Stimulated activated naive CD8-positive, alpha-beta T cell treated with anti-CD3 and anti-CD28 coated beads, Interleukin-15, Interleukin-2, amounts not matched to agents 100 U/mL and 50 U/mL, for 24 hours (primary cell): Measurements from ENCODE around the gene LYRM4.

ENCODE experiments used
- ATAC-seq: fragments of 150-1000 bp; cut with Tn5 transposase; one replicate; pipeline ENCODE4 v1.10.0; 2021
- DNase-seq: peaks from one replicate; pipeline ENCODE4 v3.0.0; 2021

The LYRM4 gene

DNA sequence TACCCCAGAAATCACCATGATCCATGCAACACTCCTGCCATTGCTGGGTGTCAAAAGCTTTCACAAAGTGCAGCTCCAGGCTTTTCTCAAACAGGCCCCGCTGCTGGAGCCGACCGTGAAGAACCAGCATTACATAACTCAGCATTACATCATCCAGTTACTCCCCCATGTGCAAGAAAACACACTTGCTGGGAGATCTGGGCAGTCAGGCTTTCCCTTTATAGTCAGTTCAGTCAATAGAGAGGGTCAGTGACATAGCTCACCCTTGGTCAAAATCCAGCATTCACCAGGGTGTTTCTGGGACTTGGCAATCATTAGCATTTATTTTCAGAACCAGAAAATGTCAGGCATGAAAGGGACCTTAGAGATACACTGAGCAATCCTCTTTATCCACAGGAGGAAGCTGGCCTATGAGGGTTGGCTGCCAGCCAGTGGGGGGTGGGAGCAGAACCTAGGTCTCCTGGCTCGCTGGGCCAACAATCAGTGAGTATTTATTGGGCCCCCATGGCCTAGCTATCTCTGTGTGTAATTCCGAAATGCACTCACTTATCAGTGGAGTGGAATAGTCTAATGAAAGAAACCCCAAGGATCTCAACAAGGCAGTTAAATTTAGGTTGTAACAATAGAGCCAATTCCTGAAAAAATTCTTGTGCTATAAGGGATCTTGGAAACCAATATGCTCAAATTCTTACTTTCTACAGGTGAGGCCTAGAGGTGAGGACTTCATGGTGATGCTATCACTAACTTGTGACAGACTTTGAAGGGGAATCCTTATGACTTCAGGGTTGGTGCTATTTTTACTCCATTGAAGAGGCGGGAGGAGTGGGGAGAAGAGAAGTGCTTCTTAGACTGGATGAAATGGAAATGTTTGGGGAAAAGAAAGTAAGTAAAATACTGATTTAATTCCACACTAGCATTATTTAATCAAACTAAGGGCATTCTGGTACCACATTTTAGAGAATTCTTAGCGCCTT, 54.6 kb downstream of the LYRM4 start:
- ATAC-seq (no peak), DNase-seq (no peak)

DNA sequence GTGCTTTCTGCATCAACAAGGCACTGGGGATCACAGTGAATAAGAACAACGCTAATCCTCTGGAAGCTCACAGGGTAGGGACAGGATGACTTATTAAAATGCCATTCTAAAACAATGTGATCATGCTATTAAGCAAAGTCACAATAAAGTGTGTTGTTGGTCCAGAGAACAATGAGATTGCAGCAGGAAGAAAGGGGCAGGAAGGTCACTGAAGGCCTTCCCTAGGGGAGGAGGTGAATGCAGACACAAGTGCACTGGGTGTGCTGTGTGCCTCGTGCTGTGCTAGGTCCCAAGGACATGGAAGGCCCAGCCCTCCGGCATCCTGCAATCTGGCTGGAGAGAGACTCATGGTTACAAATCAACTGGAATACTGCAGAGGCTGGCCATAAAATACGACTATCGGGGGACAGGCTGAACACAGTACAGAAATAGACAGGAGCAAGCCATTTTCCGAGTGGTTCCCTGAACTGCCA, 55.7 kb downstream of the LYRM4 start:
- ATAC-seq (no peak), DNase-seq (no peak)

DNA sequence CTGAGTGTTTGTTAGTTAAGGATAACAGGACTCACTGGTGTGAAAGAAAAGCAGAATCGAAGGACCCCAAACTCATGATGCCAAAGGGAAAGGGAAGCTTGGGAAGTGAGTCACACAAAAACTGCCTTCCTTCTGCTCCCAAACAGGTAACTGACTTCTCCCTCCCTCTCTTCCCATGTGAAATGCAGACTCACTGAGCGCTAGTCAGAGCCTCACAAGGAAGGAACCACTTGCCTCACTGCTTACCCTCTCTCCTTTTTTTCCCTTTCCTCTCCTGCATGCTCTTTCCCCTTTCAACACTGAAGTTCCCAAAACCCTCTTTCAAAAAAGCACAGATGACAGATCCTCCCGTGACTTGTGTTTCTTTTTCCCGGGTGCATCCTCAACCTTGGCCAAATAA, 56.4 kb downstream of the LYRM4 start:
- no peak for DNase-seq
- no peak for ATAC-seq

DNA sequence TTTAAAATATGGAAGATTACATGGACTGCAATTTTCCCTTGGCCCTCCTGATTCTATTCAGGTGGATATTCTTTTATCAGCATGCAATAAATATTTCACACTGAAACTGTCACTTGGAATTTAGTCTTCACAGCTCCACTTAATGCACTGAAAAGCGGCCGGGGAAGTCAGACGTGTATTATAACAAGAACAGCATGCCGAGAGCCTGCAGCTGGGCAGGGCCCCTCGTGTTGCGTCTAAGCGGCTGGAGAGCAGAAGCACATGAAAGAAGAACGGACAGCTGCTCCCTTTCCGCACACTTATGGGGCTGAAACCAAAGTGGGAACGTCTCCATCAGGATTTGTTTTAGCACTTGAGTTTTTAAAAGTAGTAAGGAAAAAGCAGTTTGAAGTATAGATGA, 57.2 kb downstream of the LYRM4 start:
- ATAC-seq = no peak
- DNase-seq = no peak

DNA sequence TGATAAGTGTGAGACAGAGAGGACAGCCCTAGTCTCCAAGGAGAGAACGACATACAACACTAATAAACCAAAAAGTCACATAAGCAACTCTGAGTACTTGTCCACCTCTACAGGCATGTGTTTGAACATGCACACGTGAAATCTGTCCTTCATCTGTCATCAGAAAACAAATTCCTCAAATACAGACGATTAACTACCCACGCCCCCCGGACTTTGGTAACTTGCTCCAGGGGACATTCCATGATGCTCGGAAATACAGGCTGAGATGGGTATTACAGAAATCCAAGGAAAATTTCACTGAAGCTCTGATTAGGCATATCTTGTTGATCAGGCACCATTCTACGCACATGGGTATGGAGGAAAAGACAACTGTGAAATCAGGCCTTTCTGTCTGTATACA, 57.8 kb downstream of the LYRM4 start:
- ATAC-seq = no peak

DNA sequence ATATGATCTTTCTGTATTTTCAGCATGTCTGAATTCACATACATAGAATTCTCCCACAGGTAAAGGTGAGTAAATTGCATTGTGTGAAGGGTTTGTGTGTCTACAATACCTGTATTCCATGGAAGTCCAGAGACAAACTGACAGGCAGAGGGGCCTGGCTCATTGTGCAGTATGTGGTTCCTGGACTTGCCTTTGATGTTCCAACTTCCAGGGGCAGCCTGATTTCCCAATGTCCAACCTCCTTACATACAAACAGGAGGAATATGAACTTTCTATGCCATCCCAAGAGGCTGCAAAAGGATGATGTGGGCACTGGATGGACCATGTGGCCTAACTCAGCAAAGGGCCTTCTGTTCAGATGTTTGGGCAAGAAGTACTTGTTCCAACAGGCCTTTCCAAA, 58.5 kb downstream of the LYRM4 start:
- ATAC-seq (no peak), DNase-seq (no peak)

More for the DNA sequence above, 57.8 kb downstream of the LYRM4 start:
- no peak for DNase-seq

DNA sequence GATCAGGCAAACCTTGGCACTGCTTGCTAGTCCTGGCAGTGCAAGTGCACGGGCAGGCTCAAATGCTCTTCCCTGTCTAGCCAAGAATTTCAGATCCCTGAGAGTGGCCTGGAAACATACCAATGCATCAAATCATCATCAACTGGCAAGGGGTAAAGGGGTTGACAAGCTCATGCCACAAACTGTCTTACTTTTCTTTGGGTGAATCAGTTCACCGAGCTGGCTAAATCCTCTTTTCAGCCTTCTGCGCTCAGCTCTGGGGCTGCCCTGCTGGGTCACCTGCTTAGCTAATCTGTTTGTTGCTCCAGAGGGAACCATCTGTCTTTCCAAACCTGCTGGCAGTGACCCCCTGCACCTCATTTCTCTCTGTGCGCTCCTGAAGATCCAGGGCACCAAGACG, 59.5 kb downstream of the LYRM4 start:
- ATAC-seq (no peak), DNase-seq (no peak)

DNA sequence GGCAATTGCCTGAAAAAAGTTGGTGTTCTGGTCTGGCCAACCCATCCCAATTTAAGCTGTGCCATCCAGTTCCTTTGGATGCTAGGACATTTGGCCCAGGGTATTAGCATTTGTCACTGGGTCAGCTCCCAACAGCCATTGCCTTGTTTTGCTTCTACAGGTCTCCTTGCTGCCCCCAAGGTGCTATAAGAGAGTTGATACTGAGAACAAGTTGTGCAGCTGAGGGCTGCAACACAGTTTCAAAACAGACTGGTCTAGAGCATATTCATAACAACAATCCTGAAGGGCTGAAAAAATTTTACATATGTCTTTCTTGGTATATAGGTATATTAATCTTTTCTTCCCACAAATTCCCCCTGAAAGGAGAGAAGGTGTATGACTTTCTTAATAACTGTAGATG, 61.0 kb downstream of the LYRM4 start:
- ATAC-seq = no peak
- no peak for DNase-seq

DNA sequence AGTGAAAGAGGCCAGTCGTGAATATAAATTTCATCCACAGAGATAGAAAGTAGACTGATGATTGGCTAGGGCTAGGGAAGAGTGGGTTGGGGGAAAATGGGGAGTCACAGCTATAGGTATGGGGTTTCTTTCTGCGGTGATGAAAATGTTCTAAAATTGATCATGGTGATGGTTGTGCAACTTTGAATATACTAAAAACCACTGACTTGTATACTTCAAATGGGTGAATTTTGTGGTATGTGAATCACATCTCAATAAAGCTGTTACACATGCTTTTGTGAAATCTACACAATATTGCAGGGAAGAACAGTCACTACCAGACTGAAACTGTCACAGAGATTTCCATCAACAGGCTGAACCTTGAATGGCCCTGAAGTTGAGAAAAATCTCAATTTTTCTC, 61.5 kb downstream of the LYRM4 start:
- ATAC-seq = peak; percentile 84

DNA sequence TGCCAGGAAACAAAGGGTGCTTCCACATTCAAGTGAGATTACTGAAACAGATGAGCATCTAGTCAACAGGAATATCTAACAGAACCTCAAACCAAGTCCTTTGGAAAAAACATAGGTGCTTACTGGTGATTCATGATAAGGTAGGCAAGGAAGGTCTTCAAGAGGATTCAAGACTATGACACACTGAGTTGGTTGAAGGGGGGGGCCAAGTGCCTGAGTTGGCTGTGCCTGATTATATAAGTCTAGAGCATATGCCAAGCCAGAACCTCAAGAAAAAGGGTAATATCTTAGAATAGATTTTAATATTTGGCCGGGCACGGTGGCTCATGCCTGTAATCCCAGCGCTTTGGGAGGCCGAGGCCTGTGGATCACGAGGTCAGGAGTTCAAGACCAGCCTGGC, 63.7 kb downstream of the LYRM4 start:
- ATAC-seq (no peak), DNase-seq (no peak)

More for the DNA sequence above, 61.5 kb downstream of the LYRM4 start:
- DNase-seq = no peak

DNA sequence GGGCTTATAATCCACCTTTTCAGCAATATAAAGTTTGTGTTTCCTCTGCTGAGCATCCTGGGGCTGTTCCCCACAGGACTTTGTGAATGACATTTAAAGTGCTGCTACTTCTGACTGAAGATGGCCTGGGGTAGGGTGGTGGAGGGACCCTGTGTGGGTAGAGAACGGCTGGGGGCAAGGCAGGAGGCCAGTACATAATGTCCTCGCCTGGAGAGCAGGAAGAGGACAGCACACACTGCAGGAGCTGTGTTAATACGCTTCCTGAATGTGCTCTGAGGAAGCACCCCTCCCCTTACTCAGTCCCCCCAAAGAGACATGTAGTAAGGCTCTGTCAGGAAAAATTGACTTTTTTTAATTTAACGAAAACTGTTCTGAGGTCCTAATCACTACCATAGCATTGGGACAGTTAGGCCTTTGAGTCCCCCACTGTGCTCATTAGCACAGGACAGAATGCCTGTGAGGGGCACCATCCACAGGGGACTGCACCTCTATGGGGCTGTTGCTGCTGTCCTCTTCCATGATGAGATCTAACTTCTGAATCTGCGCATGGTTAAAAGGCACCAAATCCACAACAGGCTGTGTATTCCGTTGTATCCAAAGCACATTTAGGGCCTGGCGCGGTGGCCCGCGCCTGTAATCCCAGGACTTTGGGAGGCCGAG, 68.5 kb downstream of the LYRM4 start:
- no peak for ATAC-seq
- no peak for DNase-seq

DNA sequence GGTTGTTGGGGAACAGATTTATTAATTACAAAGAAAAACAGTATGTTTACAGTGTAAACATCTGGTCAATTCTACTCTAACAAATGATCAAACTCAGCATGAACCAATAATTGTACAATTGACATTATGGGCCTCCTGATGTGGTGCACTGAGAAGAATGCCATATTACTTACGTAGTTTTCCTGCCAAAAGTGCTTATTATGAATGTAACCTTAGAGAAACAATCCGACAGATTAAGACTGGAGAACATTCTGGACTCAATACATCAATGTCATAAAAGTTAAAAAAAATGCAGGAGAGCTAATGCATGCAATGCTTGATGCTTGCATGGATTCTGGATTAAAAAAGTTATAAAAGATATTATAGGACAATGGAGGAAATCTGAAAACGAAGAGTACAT, 69.0 kb downstream of the LYRM4 start:
- DNase-seq (no peak), ATAC-seq (no peak)

DNA sequence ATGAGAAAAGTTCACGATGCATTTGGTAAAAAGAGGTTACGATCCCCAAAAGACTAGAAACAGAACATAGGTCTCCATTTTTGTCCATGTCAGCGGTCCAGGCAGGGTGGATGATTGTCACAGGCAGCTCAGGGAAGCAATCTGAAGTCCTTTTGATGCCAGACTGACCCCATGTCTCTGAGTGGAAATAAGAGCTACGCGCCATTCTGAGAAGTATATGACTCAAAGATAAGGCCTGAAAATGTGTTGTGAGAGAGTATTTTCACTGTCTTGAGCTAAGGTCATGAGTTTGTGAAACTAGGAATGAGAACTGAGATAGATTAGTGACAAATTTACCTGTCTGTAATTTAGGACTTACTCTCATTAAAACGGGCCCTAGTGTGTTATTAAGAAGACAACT, 69.5 kb downstream of the LYRM4 start:
- peak; percentile 23 for ATAC-seq
- no peak for DNase-seq

DNA sequence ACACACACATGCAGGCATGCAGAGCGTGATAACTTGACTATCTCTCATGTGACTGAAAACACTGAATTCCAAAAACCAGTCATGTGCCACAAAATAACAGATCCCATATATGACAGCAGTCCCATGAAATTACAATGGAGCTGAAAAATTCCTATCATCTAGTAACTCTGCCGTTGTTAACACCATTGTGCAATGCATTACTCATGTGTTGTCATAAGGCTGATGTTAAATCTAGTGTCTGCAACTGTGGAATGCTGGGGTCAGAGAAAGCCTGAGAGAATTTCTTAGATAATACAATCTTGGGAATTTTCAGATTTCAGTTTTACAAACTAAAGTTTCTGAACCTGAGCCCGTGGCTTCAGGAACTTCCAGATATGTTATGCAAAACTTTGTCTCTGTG, 70.2 kb downstream of the LYRM4 start:
- no peak for ATAC-seq
- no peak for DNase-seq

DNA sequence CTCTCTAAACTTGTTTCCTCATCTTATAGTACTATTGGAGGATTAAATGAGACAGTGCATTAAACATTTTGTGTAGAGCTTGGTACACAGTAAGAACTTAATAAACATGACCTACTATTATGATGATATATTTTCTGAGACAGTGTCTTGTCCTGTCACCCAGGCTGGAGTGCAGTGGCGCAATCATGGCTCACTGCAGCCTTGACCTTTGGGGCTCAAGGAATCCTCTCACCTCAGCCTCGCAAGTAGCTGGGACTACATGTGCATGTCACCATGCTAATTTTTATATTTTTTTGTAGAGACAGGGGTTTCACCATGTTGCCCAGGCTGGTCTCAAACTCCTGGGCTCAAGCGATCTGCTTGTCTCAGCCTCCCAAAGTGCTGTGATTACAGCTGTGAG, 72.1 kb downstream of the LYRM4 start:
- ATAC-seq (no peak), DNase-seq (no peak)

DNA sequence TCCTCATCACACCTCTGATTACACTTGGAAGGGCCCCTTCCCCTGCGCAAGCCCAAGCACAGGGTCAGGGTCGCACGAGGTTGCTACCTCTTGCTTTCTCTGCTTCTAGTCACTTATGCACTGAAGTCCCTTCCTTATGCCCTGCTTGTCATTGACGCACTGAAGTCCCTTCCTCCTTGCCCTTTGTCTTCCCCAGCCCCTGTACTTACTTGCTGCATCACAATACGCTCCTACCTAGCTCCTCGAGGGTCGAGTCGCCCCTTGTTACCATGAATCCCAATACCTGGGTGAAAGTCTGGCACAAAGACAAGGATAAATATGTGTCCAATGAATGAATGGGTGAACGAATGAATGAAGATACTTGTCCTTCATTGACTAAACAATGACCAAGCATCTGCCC, 75.9 kb downstream of the LYRM4 start:
- ATAC-seq = no peak

DNA sequence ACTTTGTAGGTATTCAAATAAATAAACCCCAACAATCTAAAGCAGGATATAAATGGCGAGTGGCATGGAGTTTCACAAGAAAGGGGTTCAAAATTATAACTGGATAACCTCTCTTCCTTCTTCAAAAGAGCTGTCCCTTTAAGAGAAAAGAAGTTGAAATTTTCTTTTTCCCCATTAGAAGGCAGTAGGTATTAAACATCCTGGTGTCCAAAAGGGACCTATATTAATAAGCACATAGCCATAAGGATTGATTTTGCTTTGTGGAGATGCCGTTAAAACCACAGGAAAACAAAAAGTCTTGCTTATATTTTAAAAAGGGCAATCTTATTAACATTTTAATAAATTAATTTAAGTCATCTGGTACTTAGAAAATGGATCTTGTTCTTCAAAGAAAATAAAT, 76.5 kb downstream of the LYRM4 start:
- ATAC-seq = no peak
- DNase-seq = no peak

More for the DNA sequence above, 75.9 kb downstream of the LYRM4 start:
- DNase-seq = no peak

DNA sequence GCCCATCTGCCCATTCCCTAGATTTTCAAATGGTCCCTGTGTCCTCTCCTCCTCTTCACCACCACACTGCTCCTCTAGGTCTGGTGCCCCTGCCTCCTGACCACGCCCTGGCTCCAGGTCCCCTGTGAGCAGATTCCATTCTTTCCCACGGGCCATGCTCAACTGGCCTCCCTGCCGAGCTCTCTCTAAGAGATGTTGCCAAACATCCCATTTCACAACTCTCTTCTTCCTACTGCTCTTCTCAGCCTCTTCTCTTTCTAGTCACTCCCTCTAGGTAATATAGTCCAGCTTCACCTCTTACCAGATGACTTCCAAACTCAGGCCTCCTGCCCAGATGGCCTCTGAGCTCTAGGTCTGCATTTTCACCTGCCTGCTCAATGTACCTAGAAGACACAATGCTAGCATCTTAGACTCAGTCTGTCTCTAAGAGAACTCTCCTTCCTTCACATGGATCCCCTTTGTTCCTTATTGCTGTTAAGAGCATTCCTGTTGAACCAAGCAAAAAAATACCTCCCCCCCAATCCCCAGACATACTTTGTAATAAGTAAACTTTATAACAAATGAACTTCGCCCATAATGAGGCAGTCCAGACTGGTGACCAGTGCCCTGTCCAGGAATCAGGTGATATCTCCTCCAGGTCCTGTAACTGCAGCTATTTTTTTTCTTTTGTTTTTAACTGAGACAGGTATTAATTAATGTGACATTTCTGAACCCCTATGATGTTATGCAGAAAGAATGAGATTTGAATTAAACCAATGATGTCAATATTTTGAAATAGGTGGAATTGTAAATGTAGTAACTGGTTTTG, 79.0 kb downstream of the LYRM4 start:
- no peak for ATAC-seq
- no peak for DNase-seq

DNA sequence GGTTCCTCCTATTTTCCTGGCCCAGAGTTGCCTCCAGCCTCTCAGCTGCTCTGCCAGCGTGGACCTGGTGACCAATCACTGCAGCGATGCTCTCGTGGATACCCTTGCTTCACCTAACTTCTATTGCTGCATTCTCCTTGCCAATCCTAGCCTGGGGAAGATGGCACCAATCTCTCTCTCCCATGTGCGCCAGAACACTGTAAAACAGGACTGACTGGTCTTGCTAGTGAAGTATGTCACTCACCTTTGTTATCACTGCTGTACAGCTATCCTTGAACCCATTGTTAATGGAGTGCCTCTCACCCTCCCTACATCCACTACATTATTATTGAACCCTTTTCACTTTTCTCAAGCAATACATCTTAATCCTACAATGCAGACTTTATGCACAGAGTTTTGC, 80.1 kb downstream of the LYRM4 start:
- ATAC-seq = no peak

DNA sequence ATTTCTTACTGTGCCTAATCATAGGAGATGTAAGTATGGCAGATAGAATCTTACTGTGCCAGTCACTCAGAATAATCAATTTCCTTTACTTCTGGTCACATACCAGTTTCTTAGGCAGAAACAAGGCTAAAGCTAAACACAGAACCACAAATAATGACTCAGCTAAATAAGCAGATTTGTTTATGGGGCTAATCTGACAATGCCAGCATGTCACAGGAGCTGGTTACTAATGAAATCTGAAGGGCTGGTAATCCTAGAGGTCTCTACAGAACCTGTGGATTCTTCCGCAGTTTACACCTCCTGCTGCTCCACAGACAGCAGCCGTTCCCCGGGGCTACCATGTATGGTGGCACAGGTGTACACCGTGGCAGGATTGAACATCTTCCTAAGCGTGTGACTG, 80.8 kb downstream of the LYRM4 start:
- DNase-seq (no peak), ATAC-seq (no peak)

More for the DNA sequence above, 80.1 kb downstream of the LYRM4 start:
- no peak for DNase-seq

DNA sequence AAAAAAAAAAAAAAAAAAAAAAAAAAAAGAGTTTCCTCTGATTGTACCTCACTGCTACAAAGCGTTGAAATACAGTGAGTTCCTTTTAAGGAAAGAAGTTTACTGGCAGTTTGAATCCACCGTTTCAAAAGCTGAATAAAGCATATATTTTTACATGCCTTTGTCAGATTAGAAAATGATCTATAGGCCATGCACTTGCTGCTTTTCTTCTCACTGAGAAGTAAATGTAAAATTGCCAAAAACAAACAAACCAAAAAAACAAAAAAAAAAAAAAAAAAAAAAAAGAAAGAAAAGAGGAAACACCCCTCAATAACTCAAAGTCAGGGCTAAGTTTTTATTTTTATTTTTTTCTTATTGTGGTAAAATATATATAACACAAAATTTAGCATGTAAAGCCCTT, 81.9 kb downstream of the LYRM4 start:
- ATAC-seq (no peak), DNase-seq (no peak)

DNA sequence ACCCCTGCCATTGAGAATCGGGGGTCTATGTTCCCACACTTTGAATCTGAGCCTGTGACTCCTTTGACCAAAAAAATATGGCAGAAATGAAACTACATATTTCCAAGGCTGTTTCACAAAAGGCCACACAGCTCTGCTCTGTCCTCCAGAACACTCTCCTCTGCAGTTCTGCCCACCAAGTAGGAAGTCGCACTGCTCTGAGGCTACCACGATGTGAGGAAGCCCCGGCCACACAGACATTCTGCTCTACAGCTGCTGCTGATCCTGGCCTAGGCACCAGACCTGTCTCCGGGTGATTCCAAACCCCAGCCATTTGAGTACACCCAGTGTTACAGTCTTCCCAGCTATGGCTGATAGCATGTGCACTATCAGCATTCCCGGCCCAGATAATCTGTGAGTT, 85.1 kb downstream of the LYRM4 start:
- no peak for DNase-seq
- ATAC-seq = peak; percentile 28
